ENCODE results near the gene ADARB2.

DNA sequence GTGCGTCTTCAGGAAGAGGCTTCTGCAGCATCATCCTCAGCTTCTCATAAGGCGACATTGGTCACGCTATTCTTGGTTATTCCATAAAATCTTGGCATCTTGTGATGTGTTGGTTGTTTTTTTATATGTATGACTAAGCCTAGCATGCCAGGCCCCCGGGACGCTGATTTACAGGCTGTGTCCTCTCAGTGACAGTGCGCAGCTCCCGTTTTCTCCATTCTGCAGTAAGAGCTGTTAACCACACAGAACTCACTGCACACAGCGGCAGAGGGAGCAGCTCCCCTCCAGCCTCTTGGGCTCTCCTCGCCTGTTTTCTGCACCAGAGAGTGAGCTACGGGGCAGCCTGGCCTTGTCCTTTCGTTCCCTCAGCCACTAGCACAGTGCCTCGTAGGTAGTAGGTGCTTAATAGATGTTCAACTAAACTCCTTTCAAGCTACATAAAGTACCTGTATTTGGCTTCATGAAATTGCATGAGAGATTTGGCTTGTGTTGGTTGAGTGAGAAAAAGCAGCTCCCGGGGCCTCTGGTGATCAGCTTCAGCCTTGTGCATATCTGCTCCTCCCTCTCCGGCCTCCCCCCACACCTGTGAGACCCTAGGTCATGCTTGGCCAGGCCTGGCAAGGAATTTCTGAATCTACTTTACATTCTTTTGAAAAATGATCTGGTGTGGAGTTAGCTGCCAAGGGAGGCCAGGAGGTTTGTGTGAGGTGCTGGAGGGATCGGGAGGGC, 564.9 kb downstream of the ADARB2 start:
- TF ChIP-seq, protein P1, sequence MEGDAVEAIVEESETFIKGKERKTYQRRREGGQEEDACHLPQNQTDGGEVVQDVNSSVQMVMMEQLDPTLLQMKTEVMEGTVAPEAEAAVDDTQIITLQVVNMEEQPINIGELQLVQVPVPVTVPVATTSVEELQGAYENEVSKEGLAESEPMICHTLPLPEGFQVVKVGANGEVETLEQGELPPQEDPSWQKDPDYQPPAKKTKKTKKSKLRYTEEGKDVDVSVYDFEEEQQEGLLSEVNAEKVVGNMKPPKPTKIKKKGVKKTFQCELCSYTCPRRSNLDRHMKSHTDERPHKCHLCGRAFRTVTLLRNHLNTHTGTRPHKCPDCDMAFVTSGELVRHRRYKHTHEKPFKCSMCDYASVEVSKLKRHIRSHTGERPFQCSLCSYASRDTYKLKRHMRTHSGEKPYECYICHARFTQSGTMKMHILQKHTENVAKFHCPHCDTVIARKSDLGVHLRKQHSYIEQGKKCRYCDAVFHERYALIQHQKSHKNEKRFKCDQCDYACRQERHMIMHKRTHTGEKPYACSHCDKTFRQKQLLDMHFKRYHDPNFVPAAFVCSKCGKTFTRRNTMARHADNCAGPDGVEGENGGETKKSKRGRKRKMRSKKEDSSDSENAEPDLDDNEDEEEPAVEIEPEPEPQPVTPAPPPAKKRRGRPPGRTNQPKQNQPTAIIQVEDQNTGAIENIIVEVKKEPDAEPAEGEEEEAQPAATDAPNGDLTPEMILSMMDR (IDR thresholded peaks at IDR 0.05; ENCODE audit: low read depth, low read length, poor library complexity, severe bottlenecking) = no peak
- TF ChIP-seq EZH2phosphoT487 (IDR thresholded peaks at IDR 0.05; ENCODE audit: borderline replicate concordance, low read length) = no peak

Measured in DOHH2 (cell line).